Cardiac ventricle fibroblast (primary cell): Measurements from ENCODE around the gene SMIM30. TPM values are rescaled to one million over a fixed set of nuclear protein-coding genes. Genes with fewer than 3 reads are reported as not detected.

Experiments used
- total RNA-seq: library from RNA; depleted of rRNA; stranded (reverse); fragments of >200 nt; gene quantifications from 2 replicates; pipeline ENCODE4 v1.2.3, GENCODE V29; 2015

Gene SMIM30
- total RNA-seq: 41.8 and 43.4 TPM in 2 replicates

GRCh38 chr7:113118074-113118959 lies at the start of gene SMIM30:
Gene SMIM30 (minus strand): TSS chr7:113118554. CDS start chr7:113117578, 976 bp downstream.

GRCh38 chr7:113086431-113086888 lies 31.9 kb downstream of the SMIM30 start, which contains the start of gene GPR85:
Gene GPR85 (minus strand): TSS chr7:113086827. CDS start chr7:113084721, 2,106 bp downstream.

Other genes with a start within 250 kb of the SMIM30 start
- 0.39 and 0.50 TPM in 2 replicates for gene GPR85, start 31.7 kb downstream of the SMIM30 start, total RNA-seq